Neural progenitor cell (in vitro differentiated cells): Measurements from ENCODE around the gene DIAPH3. TPM values are rescaled to one million over a fixed set of nuclear protein-coding genes. Genes with fewer than 3 reads are reported as not detected.

Experiments used
- DNase-seq: peaks from one replicate; pipeline ENCODE4 v3.0.0-alpha.2; 2016; ENCODE audit warnings: low spot score
- H2AFZ ChIP-seq: fragments of 200-600 bp; sonication (generic); replicated peaks from 2 replicates; pipeline ENCODE4 v1.6.1; 2016; ENCODE audit warnings: antibody characterized with exemption
- H3F3A ChIP-seq: fragments of 200-600 bp; sonication (generic); 2 replicates; pipeline ENCODE4 v1.6.1; 2016; ENCODE audit warnings: antibody characterized with exemption, low read depth
- H3K27ac ChIP-seq: fragments of 200-600 bp; sonication (generic); 2 replicates; pipeline ENCODE4 v1.5.1; 2016; ENCODE audit warnings: mild to moderate bottlenecking
- H3K27me3 ChIP-seq: fragments of 200-600 bp; sonication (generic); 2 replicates; pipeline ENCODE4 v1.6.1; 2016; ENCODE audit warnings: mild to moderate bottlenecking, moderate library complexity
- H3K36me3 ChIP-seq: fragments of 200-600 bp; sonication (generic); 2 replicates; pipeline ENCODE4 v1.5.1; 2016
- H3K4me1 ChIP-seq: fragments of 200-600 bp; sonication (generic); 2 replicates; pipeline ENCODE4 v1.6.1; 2016; ENCODE audit warnings: mixed run types
- H3K4me2 ChIP-seq: fragments of 200-600 bp; sonication (generic); 2 replicates; pipeline ENCODE4 v1.6.1; 2016
- H3K4me3 ChIP-seq: fragments of 200-600 bp; sonication (generic); 2 replicates; pipeline ENCODE4 v1.5.1; 2016
- H3K79me2 ChIP-seq: fragments of 200-600 bp; sonication (generic); 2 replicates; pipeline ENCODE4 v1.6.1; 2016; ENCODE audit warnings: low read depth
- H3K9ac ChIP-seq: fragments of 200-600 bp; sonication (generic); 2 replicates; pipeline ENCODE4 v1.6.1; 2016
- H3K9me3 ChIP-seq: fragments of 200-600 bp; sonication (generic); 2 replicates; pipeline ENCODE4 v1.5.1; 2016; ENCODE audit warnings: low read depth
- H4K20me1 ChIP-seq: fragments of 200-600 bp; sonication (generic); 2 replicates; pipeline ENCODE4 v1.6.1; 2016; ENCODE audit warnings: low read depth
- H3K27ac Mint-ChIP-seq: 3 replicates; pipeline ENCODE4 v1.8.0; 2021; ENCODE audit warnings: mixed read lengths
- H3K27me3 Mint-ChIP-seq: 2 replicates; pipeline ENCODE4 v1.8.0; 2022; ENCODE audit warnings: low read depth, mild to moderate bottlenecking, inconsistent platforms, moderate library complexity, mixed read lengths; ENCODE audit not compliant: insufficient read depth
- H3K36me3 Mint-ChIP-seq: 3 replicates; pipeline ENCODE4 v1.8.0; 2021; ENCODE audit warnings: mixed read lengths
- H3K4me1 Mint-ChIP-seq: 3 replicates; pipeline ENCODE4 v1.8.0; 2021; ENCODE audit warnings: mixed read lengths
- H3K4me3 Mint-ChIP-seq: 3 replicates; pipeline ENCODE4 v1.8.0; 2021; ENCODE audit warnings: mild to moderate bottlenecking, moderate library complexity, mixed read lengths
- H3K9me3 Mint-ChIP-seq: 3 replicates; pipeline ENCODE4 v1.8.0; 2020; ENCODE audit warnings: mixed read lengths
- EZH2 ChIP-seq: fragments of 200-600 bp; sonication (generic); IDR thresholded peaks from 2 replicates; pipeline ENCODE4 v1.6.1; 2017; ENCODE audit warnings: antibody characterized with exemption, mild to moderate bottlenecking, moderate library complexity
- EZH2phosphoT487 ChIP-seq: fragments of 200-600 bp; sonication (generic); IDR thresholded peaks from 2 replicates; pipeline ENCODE4 v1.6.1; 2017; ENCODE audit warnings: antibody characterized with exemption
- total RNA-seq: library from RNA; depleted of rRNA; stranded (reverse); fragments of >200 nt; gene quantifications from 2 replicates; pipeline ENCODE4 v1.2.3, GENCODE V29; 2015; ENCODE audit warnings: low replicate concordance
- TF ChIP-seq, protein P1 (sequence below): fragments of 200-600 bp; sonication (generic); IDR thresholded peaks from 2 replicates; pipeline ENCODE4 v1.5.1; 2017; ENCODE audit warnings: antibody characterized with exemption, mild to moderate bottlenecking

Gene DIAPH3
- total RNA-seq, 1 donor from 2014 or later = 51.5 TPM

DNA sequence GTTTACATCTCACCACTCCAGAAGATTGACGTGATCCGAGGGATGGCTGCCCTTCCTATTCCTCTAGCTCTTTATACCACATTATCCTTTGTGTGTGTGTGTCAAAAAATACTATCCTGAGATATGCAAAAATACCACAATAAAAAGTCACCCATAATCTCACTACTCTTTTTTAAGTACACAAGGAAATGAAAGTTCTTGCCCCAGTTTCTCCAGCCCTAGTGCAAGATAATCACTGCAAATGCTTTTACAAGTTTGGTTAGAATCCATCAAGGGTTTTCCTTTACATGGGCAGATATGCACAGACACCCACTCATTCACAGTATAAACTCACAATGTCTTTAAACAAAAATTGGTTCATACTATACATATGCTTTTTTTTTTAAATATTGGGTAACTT lies 89.3 kb downstream of the DIAPH3 start:
- Histone ChIP-seq H3K4me1 (no peaks in the 10 kb centered on the region), H3K36me3 (no peaks in the 10 kb centered on the region), H3K27ac (no peak overlapping the region), H3F3A (no peaks in the 10 kb centered on the region), H3K27me3 (no peaks in the 10 kb centered on the region), H3K79me2 (peaks cover 3% of the 10 kb centered on the region), H3K4me3 (no peak overlapping the region), H4K20me1 (no peaks in the 10 kb centered on the region), H3K9me3 (peaks cover 7% of the 10 kb centered on the region), H2AFZ (no peak overlapping the region), H3K4me2 (no peak overlapping the region), H3K9ac (no peak overlapping the region)
- TF ChIP-seq, protein P1, sequence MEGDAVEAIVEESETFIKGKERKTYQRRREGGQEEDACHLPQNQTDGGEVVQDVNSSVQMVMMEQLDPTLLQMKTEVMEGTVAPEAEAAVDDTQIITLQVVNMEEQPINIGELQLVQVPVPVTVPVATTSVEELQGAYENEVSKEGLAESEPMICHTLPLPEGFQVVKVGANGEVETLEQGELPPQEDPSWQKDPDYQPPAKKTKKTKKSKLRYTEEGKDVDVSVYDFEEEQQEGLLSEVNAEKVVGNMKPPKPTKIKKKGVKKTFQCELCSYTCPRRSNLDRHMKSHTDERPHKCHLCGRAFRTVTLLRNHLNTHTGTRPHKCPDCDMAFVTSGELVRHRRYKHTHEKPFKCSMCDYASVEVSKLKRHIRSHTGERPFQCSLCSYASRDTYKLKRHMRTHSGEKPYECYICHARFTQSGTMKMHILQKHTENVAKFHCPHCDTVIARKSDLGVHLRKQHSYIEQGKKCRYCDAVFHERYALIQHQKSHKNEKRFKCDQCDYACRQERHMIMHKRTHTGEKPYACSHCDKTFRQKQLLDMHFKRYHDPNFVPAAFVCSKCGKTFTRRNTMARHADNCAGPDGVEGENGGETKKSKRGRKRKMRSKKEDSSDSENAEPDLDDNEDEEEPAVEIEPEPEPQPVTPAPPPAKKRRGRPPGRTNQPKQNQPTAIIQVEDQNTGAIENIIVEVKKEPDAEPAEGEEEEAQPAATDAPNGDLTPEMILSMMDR = no peak
- no peak for TF ChIP-seq EZH2
- TF ChIP-seq EZH2phosphoT487 = no peak
- Mint-ChIP-seq H3K27me3 (no peaks in the 10 kb centered on the region), H3K4me3 (no peak overlapping the region), H3K9me3 (no peaks in the 10 kb centered on the region), H3K27ac (no peak overlapping the region), H3K36me3 (peaks cover 10% of the 10 kb centered on the region), H3K4me1 (no peaks in the 10 kb centered on the region)
- no peak for DNase-seq

GRCh38 chr13:60066226-60066625 lies 97.5 kb downstream of the DIAPH3 start:
- Histone ChIP-seq H3K9ac (no peak overlapping the region), H2AFZ (no peak overlapping the region), H3K9me3 (peaks cover 7% of the 10 kb centered on the region), H3K79me2 (no peaks in the 10 kb centered on the region), H3K27ac (no peak overlapping the region), H3F3A (no peaks in the 10 kb centered on the region), H3K27me3 (no peaks in the 10 kb centered on the region), H3K4me3 (no peak overlapping the region), H3K36me3 (no peaks in the 10 kb centered on the region), H3K4me1 (no peaks in the 10 kb centered on the region), H3K4me2 (no peak overlapping the region), H4K20me1 (no peaks in the 10 kb centered on the region)
- no peak overlapping the region for H3K27ac Mint-ChIP-seq
- no peaks in the 10 kb centered on the region for H3K4me1 Mint-ChIP-seq
- TF ChIP-seq, protein P1 = no peak
- TF ChIP-seq EZH2phosphoT487 (no peak), EZH2 (no peak)
- no peak for DNase-seq
- H3K4me3 Mint-ChIP-seq = no peak overlapping the region
- H3K36me3 Mint-ChIP-seq = peaks cover 25% of the 10 kb centered on the region
- peaks cover 8% of the 10 kb centered on the region for H3K9me3 Mint-ChIP-seq
- H3K27me3 Mint-ChIP-seq = peaks cover 2% of the 10 kb centered on the region

DNA sequence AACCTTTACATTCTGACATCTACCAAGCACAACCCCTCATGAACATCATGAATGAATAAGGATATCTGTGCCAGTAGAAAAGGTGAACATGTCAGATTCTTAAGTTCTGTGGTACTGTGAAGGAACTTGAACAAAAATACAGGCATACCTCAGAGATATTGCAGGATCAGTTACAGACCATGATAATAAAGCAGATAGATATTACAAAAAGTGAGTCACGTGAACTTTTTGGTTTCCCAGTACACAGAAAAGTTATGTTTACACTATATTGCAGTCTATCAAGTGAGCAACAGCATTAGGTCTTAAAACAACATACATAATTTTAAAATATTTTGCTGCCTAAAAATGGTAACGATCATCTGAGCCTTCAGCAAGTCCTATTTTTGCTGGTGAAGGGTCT lies 101.2 kb downstream of the DIAPH3 start:
- H3K9me3 Mint-ChIP-seq = peaks cover 9% of the 10 kb centered on the region
- H3K36me3 ChIP-seq = peaks cover 6% of the 10 kb centered on the region

More for the DNA sequence above, 101.2 kb downstream of the DIAPH3 start:
- Histone ChIP-seq H3K79me2 (peaks cover 2% of the 10 kb centered on the region), H3K9ac (no peak overlapping the region), H3K4me1 (no peaks in the 10 kb centered on the region), H3K27me3 (no peaks in the 10 kb centered on the region), H3K9me3 (peaks cover 2% of the 10 kb centered on the region), H3K4me2 (no peak overlapping the region), H2AFZ (no peak overlapping the region), H3K27ac (no peak overlapping the region), H3F3A (no peaks in the 10 kb centered on the region), H4K20me1 (no peaks in the 10 kb centered on the region), H3K4me3 (no peak overlapping the region)
- TF ChIP-seq EZH2 (no peak), EZH2phosphoT487 (no peak)
- TF ChIP-seq, protein P1 = no peak
- Mint-ChIP-seq H3K4me3 (no peak overlapping the region), H3K36me3 (peaks cover 19% of the 10 kb centered on the region), H3K27ac (no peak overlapping the region), H3K4me1 (no peaks in the 10 kb centered on the region), H3K27me3 (peaks cover 2% of the 10 kb centered on the region)
- DNase-seq = no peak
